Measurements from ENCODE around the gene PCMT1.
"Not testable (repeated sequence)": the region's sequence is repeated elsewhere in the genome, so short reads cannot be mapped to it uniquely, and the experiment has no call there.

PCMT1 gene

DNA sequence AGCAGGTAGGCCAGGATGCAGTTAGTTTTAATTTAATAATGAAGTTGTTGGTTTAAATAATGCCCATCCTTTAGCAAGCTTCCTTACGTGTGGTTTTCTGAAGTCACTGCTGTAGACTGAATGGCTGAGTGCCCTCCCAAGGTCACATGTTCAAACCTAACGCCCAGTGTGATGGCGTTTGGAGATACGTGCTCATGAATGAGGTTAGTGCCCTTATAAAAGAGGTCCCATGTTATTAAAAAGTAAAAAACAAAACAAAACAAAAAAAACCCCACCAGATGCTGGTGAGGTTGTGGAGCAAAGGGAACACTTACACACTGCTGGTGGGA, 98.4 kb downstream of the PCMT1 start:
- no peak for DNase-seq
- intact Hi-C loops (cut with DNase I): no loop called here

DNA sequence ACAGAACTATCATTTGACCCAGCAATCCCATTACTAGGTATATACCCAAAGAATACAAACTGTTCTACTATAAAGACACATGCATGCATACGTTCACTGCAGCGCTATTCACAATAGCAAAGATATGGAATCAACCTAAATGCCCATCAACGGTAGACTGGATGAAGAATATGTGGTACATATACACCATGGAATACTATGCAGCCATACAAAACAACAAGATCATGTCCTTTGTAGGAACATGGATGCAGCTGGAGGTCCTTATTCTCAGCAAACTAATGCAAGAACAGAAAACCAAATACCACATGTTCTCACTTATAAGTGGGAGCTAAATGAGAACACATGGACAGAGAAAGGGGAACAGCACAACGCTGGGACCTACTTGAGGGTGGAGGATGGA, 98.8 kb downstream of the PCMT1 start:
- intact Hi-C loops (cut with DNase I): not testable (repeated sequence)

GRCh38 chr6:149851461-149852110, 102.0 kb downstream of the PCMT1 start:
- peak in 1 of 10 donors; percentile 81 for DNase-seq
- intact Hi-C loops (cut with DNase I): no loop called here

More for the DNA sequence above, 98.8 kb downstream of the PCMT1 start:
- DNase-seq: not testable (repeated sequence)

DNA sequence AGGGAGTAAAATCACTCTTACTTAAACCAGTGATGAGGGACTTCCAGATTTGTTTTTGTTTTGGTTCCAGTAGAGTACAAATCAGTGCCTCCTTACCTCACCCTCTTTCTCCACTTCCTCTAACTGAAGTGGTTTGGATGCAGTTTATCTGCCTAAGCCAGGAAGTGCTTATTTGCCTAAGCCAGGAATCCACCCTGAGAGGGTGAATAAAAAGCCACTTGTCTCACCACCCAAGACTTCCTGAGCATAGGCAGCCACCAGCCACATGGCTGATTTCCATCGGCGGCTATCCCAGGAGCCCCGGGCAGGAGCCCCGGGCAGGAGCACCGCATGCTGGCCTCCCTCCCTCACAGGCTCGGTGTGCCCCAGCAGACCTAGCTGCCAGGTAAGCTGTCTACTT, 102.6 kb downstream of the PCMT1 start:
- no peak for DNase-seq
- intact Hi-C loops (cut with DNase I): no loop called here

DNA sequence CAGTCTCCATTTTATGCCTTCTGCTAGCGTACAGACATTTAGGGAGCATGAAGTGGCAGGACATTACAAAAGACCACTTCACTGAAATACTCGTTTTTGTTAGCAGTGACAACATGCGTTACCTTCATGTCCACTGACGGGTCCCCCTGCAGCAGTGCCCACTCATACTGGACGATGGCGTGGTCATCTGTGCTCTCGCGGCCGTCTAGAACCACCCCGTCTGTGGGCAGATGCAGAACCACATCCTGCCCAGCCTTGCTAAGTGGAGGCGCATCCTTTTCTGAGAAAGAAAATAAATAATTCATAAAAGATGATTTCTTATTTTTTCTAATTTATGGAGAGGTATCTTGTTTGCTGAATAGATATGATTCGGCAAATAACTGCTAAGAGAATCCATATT, 103.3 kb downstream of the PCMT1 start:
- intact Hi-C loops (cut with DNase I): no loop called here
- no peak for DNase-seq

GRCh38 chr6:149854017-149854416, 104.5 kb downstream of the PCMT1 start:
- DNase-seq; intact Hi-C loops (cut with DNase I): not testable (repeated sequence)

DNA sequence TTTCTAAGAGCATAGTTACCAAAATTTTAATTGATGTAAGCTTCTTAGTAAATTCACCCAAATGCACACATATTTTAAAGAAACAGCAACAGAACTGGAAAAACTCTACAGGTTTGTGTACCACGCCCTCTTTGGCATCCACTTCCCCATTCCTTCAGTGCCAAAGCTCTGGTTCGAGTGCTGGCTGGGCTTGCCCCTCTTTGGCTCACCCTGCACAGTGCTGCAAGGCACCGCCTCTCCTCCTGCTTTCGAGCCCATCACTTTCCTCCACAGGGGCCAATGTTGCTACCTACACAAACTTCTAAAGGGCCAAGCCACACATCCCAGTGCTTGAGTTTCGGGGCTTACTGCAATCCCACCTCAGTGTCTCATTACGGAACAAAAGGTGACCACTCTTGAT, 105.0 kb downstream of the PCMT1 start:
- DNase-seq: no peak
- intact Hi-C loops (cut with DNase I): no loop called here

DNA sequence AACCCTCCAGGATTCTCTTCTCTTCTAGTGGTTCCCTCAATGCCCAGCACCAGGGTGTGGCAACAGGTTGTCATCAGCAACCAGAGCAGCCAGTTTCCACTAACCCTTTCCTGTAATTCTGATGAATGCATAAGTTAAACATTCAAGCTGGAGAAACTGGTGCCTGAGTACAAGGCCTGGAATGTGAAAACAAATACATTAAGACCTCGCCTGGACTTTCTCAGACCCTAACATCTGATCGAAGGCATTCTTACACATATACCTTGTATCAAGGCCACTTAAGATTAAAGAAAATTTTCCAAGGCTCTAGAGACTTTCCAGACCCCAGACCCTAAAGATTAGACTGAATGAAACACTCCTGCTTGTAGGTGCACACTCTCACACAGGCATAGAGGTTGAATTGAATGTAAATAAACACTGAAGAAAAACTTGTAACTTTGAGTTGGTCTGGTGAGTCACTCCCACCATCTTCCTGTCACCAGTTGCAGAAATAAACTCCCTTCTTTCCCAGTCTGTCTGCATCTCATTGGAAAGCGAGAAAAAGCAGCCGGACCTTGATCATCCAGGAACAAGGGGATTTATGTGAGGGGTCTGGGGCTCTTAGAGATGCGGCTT, 105.6 kb downstream of the PCMT1 start:
- intact Hi-C loops (cut with DNase I): no loop called here

GRCh38 chr6:149855741-149856140, 106.2 kb downstream of the PCMT1 start:
- DNase-seq: no peak
- intact Hi-C loops (cut with DNase I): no loop called here

More for the DNA sequence above, 105.6 kb downstream of the PCMT1 start:
- DNase-seq: no peak

DNA sequence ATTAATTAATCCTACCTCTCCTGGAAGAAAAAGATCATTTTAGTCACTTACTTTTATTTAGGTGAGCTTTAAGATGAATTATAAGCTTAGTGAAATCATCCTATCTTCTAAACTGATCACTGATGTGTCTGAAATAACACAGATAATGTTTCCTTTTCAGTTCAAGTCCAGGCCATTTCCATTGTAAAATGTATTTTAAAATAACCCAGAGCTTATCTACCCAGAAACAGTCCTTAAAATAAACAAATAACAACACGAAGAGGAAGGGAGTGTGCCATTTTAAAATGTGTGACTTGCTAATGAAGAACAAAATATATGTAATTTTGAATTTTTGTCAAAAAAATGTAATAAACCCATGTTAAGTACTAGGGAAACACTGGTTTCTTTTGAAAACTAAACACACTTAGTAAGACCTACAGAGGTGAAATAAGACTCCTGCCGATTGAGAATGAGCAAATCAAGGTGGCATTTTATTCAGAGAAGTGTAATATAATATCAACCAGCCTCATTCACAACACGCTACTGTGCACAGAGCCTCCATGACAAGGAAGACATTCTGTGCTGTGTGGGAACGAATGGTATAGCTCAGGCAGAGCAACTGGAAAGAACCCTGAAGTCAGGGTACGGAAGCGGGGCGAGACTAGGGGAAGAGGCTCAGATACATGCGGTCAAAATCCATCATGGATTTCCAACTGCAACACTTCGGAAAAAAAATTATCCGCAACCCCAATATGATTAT, 106.9 kb downstream of the PCMT1 start:
- DNase-seq: no peak
- intact Hi-C loops (cut with DNase I): no loop called here

- DNase-seq: no peak
- intact Hi-C loops (cut with DNase I): no loop called here
These were observed 108.0 kb downstream of the PCMT1 start for GRCh38 chr6:149857541-149857940.

DNA sequence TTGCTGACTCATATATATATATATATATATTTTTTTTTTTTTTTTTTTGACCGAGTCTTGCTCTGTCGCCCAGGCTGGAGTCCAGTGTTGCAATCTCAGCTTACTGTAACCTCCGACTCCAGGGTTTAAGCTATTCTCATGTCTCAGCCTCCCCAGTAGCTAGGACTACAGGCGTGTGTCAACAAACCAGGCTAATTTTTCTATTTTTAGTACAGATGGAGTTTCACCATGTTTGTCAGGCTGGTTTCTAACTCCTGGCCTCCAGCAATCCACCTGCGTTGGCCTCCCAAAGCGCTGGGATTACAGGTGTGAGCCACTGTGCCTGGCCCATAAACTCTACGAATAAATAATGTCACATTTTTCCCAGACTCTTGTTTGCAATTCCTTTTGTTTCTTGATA, 109.8 kb downstream of the PCMT1 start:
- DNase-seq: no peak

GRCh38 chr6:149859938-149860337, 110.4 kb downstream of the PCMT1 start:
- intact Hi-C loops (cut with DNase I): loop anchor here (5.0 kb wide), 2 partner anchors 143 to 293 kb away; partner anchors contain the start of genes GINM1 and LATS1
- no peak for DNase-seq

More for the DNA sequence above, 109.8 kb downstream of the PCMT1 start:
- intact Hi-C loops (cut with DNase I): no loop called here

DNA sequence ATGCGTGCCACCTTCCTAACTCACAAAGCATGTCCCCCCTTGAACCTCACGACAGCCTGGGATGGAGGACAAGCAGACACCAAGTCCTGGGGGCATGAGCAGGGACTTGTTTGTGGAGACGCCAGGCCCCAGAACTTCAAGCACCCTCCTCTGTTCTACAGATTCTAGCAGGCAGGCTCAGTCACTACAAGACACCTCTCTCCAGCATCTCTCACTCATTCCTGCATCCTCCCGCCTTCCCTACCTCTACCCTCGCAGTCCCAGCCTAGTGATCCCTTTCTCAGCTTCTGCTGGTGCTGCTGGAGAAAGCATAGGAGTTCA, 110.9 kb downstream of the PCMT1 start:
- intact Hi-C loops (cut with DNase I): loop anchor here (5.0 kb wide), 2 partner anchors 143 to 293 kb away; partner anchors contain the start of genes GINM1 and LATS1
- no peak for DNase-seq

All from posterior cingulate gyrus (tissue), 11 donors.